Prostate gland (tissue), 2 donors: ENCODE data around the gene LMO2.
"Not testable (repeated sequence)": the region's sequence is repeated elsewhere in the genome, so short reads cannot be mapped to it uniquely, and the experiment has no call there.

Experiments used
- POLR2A ChIP-seq: fragments of 450-650 bp; IDR thresholded peaks from one replicate; pipeline ENCODE4 v1.6.1; 2016; ENCODE audit warnings: antibody characterized with exemption, mild to moderate bottlenecking
- POLR2AphosphoS5 ChIP-seq: sonication (generic); formaldehyde crosslinking; IDR thresholded peaks from one replicate; pipeline ENCODE4 v1.6.1; 2017; ENCODE audit warnings: antibody characterized with exemption
- TF ChIP-seq, protein P1 (sequence below), 4 experiments: fragments of 200-600 bp in 2 of 4; fragments of 450-650 bp in 2 of 4; sonication (generic) in 2 of 4; IDR thresholded peaks; 1 replicate in 3 of 4; 2 replicates in 1 of 4; pipeline ENCODE4 v1.5.1; 2016 to 2019; ENCODE audit warnings: antibody characterized with exemption in 4 of 4, mild to moderate bottlenecking in 2 of 4, moderate library complexity in 2 of 4

GRCh38 chr11:33917402-33917801 lies 25.5 kb upstream of the LMO2 start:
- TF ChIP-seq, protein P1, sequence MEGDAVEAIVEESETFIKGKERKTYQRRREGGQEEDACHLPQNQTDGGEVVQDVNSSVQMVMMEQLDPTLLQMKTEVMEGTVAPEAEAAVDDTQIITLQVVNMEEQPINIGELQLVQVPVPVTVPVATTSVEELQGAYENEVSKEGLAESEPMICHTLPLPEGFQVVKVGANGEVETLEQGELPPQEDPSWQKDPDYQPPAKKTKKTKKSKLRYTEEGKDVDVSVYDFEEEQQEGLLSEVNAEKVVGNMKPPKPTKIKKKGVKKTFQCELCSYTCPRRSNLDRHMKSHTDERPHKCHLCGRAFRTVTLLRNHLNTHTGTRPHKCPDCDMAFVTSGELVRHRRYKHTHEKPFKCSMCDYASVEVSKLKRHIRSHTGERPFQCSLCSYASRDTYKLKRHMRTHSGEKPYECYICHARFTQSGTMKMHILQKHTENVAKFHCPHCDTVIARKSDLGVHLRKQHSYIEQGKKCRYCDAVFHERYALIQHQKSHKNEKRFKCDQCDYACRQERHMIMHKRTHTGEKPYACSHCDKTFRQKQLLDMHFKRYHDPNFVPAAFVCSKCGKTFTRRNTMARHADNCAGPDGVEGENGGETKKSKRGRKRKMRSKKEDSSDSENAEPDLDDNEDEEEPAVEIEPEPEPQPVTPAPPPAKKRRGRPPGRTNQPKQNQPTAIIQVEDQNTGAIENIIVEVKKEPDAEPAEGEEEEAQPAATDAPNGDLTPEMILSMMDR (IDR thresholded peaks at IDR 0.05): not testable (repeated sequence)
- not testable (repeated sequence) for TF ChIP-seq POLR2AphosphoS5, POLR2A
